HG03039 (cell line): ENCODE results near the gene RAD51B.

ENCODE experiments used
- ATAC-seq: cut with Tn5 transposase; IDR thresholded peaks from one replicate; pipeline ENCODE4 v1.9.1; 2021; ENCODE audit warnings: mild to moderate bottlenecking, moderate library complexity; ENCODE audit not compliant: unreplicated experiment

RAD51B gene

GRCh38 chr14:68511129-68512047, 691.8 kb downstream of the RAD51B start:
- no peak for ATAC-seq

GRCh38 chr14:68512088-68512487, 692.5 kb downstream of the RAD51B start:
- ATAC-seq: no peak

- no peak for ATAC-seq
These were observed 693.6 kb downstream of the RAD51B start for GRCh38 chr14:68513137-68513536.

GRCh38 chr14:68513838-68514607, 694.4 kb downstream of the RAD51B start:
- ATAC-seq: no peak

GRCh38 chr14:68514608-68515194, 695.1 kb downstream of the RAD51B start:
- no peak for ATAC-seq

GRCh38 chr14:68516342-68516741, 696.8 kb downstream of the RAD51B start:
- ATAC-seq: no peak

GRCh38 chr14:68518166-68518565, 698.6 kb downstream of the RAD51B start:
- no peak for ATAC-seq

GRCh38 chr14:68518761-68519670, 699.4 kb downstream of the RAD51B start:
- no peak for ATAC-seq

GRCh38 chr14:68519671-68520187, 700.1 kb downstream of the RAD51B start:
- ATAC-seq: no peak

- ATAC-seq: no peak
These were observed 701.3 kb downstream of the RAD51B start for GRCh38 chr14:68520637-68521556.

- ATAC-seq: no peak
These were observed 702.0 kb downstream of the RAD51B start for GRCh38 chr14:68521557-68521901.

GRCh38 chr14:68521961-68522509, 702.5 kb downstream of the RAD51B start:
- ATAC-seq: no peak

- no peak for ATAC-seq
These were observed 703.1 kb downstream of the RAD51B start for GRCh38 chr14:68522510-68523325.

GRCh38 chr14:68523326-68523610, 703.7 kb downstream of the RAD51B start:
- no peak for ATAC-seq

GRCh38 chr14:68523989-68524725, 704.6 kb downstream of the RAD51B start:
- no peak for ATAC-seq

- ATAC-seq: no peak
These were observed 705.9 kb downstream of the RAD51B start for GRCh38 chr14:68525516-68525915.

- no peak for ATAC-seq
These were observed 707.0 kb downstream of the RAD51B start for GRCh38 chr14:68526512-68527091.
